HFF-Myc (cell line): ENCODE data around the gene MACROH2A1.

Experiments
- DNase-seq: peaks from one replicate; pipeline ENCODE4 v3.0.0-alpha.2; 2011; ENCODE audit warnings: low read depth; ENCODE audit errors: extremely low read depth
- H3K4me3 ChIP-seq: replicated peaks from 2 replicates; pipeline ENCODE4 v1.5.1; 2011; ENCODE audit warnings: low read depth, mild to moderate bottlenecking, control low read depth, low read length
- TF ChIP-seq, protein P1 (sequence below): IDR thresholded peaks from 2 replicates; pipeline ENCODE4 v1.5.1; 2012; ENCODE audit warnings: mild to moderate bottlenecking, low read depth, low read length, control low read depth; ENCODE audit errors: missing control alignments

MACROH2A1 gene

DNA sequence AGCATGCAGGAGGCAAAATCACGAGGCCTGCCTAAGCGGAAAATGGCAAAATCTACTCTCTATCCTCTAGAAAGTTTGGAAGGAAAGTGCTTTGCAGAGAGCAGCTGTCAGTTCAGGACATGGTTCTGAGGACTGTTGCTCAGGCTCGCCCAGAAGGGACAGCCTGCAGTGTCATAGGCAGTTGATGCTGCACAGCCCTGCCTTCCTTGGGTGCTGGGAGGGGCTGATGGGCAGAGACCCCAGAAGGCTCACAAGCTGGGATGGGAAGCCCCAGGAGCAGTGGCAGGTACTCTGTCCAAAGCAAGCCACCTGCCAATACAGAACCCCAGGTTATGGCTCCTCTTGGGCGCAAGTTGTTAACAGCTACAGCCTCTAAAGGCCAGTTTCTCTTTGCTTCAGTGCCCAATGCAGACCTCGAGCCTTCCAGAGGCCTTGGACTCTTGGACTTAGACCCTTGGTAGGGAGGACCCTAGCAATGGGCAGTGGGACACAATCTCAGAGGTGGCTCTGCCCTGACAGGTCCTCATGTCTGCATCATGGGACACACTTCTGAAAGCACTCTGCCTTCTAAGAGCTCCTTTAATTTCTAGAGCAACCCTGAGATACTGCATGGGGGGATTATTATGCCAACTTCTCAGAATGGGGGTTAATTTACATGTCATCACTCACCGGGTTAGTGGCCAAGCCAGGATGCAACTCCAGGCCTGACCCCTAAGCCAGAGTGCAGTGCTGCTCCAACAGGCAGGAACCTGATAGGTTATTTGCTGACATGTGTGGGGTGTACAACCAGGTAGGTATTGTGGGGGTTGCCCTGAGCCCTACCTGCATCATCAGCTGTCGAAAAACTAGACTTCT lies 57.1 kb downstream of the MACROH2A1 start:
- DNase-seq, result no peak
- H3K4me3 ChIP-seq, result no peak overlapping the region
- TF ChIP-seq, protein P1, sequence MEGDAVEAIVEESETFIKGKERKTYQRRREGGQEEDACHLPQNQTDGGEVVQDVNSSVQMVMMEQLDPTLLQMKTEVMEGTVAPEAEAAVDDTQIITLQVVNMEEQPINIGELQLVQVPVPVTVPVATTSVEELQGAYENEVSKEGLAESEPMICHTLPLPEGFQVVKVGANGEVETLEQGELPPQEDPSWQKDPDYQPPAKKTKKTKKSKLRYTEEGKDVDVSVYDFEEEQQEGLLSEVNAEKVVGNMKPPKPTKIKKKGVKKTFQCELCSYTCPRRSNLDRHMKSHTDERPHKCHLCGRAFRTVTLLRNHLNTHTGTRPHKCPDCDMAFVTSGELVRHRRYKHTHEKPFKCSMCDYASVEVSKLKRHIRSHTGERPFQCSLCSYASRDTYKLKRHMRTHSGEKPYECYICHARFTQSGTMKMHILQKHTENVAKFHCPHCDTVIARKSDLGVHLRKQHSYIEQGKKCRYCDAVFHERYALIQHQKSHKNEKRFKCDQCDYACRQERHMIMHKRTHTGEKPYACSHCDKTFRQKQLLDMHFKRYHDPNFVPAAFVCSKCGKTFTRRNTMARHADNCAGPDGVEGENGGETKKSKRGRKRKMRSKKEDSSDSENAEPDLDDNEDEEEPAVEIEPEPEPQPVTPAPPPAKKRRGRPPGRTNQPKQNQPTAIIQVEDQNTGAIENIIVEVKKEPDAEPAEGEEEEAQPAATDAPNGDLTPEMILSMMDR, result no peak

DNA sequence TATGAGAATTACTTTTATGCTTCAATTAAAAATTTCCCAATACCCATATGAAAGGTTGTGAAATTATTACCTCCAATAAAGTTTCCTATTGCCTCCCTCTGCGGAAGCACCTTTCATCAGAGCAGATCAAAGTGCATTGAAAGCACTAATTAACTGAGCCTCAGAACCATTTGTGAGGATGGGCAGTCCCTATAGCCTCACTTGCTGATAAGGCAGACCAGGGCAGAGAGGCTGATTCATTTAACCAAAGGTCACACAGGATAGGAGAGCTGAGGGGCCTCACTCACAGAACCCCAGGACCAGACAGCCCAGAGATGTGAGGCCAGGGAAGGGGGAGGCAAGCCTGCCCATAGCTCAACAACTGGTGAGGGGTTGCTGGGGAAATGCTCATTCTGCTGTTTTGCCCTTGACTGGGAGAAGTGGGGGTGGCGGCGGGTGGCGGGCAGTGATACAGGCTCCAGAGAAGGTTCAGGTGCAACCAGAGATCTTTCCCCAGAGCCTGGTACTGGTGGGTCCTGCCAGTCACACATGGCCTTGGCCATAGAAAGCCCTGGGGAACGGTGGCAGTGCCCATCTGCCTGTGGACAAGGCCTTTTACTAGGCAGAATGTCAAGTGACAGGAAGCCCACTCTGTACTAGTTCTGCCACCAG lies 57.9 kb downstream of the MACROH2A1 start:
- TF ChIP-seq, protein P1, result no peak
- no peak overlapping the region for H3K4me3 ChIP-seq
- DNase-seq, result no peak

DNA sequence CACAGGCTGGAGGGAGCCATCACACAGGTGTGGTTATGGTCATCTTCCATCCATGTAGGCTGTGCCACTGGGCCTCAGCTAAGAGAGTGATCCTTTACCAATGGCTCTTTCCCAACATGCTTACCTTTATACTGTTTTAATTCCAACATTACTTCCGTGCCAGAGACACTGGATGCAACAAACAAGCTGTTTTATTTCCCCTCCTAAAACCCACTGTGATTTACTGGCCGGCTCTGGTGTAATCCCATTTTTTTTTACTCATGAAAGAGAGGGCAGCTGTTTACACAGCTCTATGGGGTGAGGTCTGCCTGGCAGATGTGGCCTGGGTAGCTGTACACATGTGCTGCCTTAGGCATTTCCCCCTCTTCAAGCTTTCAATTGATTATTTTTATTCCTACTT lies 58.5 kb downstream of the MACROH2A1 start:
- TF ChIP-seq, protein P1, result no peak
- DNase-seq, result no peak
- no peak overlapping the region for H3K4me3 ChIP-seq

DNA sequence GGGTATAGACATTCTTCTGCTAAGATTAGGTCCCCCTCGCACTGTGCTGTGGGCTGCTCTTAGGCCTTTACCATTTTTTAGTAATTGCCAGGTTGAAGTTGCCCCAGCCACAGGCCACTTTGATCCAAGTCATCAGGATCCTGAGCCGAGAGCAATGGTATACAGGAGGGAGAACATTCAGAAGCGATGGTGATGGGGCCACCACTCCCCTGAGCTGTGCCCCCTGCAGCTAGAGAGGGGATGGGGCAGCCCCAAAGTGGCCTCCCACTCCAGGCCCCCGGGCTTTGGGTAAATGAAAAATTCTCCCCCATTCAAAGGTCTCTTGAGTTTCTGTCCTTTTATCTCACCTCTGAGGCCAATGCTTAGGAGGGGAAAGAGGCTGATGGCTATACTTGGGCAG lies 59.4 kb downstream of the MACROH2A1 start:
- TF ChIP-seq, protein P1, result no peak
- no peak overlapping the region for H3K4me3 ChIP-seq
- no peak for DNase-seq

DNA sequence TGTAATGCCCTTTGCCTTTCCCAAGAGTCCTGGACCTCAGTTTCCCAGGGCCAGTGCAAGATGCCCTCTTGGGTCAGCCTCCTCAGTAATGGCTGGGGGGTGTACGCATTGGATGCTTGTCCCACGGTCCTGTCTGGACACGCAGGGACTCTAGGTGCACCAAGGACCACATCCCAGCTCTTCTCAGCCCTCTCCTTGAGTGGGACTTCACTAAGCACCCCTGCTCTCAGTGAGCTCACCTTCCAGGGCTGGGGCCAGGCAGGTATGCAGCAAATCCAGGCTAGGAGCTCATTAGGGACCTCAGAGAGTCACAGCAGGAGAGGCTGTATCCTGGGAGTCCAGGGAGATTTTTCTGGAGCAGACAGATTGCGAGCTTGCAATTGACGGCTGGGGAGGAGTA lies 59.8 kb downstream of the MACROH2A1 start:
- no peak for DNase-seq
- TF ChIP-seq, protein P1, result no peak
- no peak overlapping the region for H3K4me3 ChIP-seq

DNA sequence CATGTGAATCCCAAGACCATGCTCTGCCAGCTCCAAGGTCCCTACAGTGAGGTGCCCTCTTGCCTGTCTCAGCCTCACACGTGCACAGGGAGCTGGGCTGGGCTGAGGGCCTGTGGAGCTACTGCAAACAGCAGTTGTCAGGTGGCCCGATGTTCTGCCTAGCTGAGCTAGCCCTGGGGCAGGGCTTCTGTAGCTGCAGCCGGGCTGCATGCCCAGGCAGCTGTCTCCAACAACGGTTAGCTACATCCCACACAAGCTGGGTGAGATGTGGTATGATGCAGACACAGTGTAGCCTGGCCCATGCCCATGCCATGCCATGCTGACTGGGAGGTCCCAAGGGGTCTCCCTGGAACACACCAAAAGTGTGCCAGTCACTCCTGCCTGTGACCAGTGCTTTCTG lies 62.0 kb downstream of the MACROH2A1 start:
- DNase-seq, result no peak
- TF ChIP-seq, protein P1, result no peak
- no peak overlapping the region for H3K4me3 ChIP-seq
